ENCODE measurements around the gene PTER.

DNA sequence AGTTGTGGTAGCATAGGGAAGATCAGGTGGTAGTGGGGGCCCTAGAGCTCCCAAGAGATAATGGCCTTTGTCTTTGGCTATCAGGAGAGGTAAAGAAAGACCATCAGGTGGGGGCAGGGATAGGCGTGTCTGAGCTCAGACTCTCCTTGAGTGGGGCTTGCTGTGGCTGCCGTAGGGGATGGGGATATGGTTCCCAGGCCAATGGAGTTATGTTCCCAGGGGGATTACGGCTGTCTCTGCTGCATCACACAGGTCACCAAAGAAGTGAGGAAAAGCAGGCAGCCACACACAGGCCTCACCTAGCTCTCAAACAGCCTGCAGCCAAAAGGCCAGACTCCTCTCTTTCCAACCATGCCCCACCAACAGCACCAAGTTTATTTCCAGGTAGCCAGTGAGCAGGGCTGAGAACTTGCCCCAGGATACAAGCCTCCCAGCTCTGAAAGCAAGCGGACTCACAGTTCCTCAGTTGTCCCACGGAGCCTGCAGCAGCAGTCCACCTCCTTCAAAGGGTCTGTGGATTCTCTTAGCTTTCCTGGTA, 122.5 kb downstream of the PTER start:
- TF ChIP-seq, protein P1, sequence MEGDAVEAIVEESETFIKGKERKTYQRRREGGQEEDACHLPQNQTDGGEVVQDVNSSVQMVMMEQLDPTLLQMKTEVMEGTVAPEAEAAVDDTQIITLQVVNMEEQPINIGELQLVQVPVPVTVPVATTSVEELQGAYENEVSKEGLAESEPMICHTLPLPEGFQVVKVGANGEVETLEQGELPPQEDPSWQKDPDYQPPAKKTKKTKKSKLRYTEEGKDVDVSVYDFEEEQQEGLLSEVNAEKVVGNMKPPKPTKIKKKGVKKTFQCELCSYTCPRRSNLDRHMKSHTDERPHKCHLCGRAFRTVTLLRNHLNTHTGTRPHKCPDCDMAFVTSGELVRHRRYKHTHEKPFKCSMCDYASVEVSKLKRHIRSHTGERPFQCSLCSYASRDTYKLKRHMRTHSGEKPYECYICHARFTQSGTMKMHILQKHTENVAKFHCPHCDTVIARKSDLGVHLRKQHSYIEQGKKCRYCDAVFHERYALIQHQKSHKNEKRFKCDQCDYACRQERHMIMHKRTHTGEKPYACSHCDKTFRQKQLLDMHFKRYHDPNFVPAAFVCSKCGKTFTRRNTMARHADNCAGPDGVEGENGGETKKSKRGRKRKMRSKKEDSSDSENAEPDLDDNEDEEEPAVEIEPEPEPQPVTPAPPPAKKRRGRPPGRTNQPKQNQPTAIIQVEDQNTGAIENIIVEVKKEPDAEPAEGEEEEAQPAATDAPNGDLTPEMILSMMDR (IDR thresholded peaks at IDR 0.05; ENCODE audit: poor library complexity), result no peak
- TF ChIP-seq EZH2phosphoT487 (IDR thresholded peaks at IDR 0.05; ENCODE audit: low read depth, severe bottlenecking, unreplicated experiment), result no peak

Measured in hepatocyte (in vitro differentiated cells).